IMR-90 (cell line): ENCODE results near the gene C19orf47. TPM values are rescaled to one million over a fixed set of nuclear protein-coding genes. Genes with fewer than 3 reads are reported as not detected.

ENCODE experiments used
- ATAC-seq: fragments of 200-7000 bp; cut with Tn5 transposase; 2 replicates; pipeline ENCODE4 v1.9.1; 2020; ENCODE audit warnings: low read depth, mild to moderate bottlenecking, moderate library complexity
- BruUV-seq: library from RNA; stranded (reverse); fragments of 400-500 nt; replicated peaks from 2 replicates; lab custom pipeline; 2021; lab: Mats Ljungman, UMichigan
- CTCF ChIA-PET: fragments of 300-600 bp; formaldehyde crosslinking; extraction: SDS; loops from one replicate; lab custom pipeline; 2021; ENCODE audit warnings: antibody characterized with exemption; lab: Yijun Ruan, JAX
- POLR2A ChIA-PET: fragments of 300-600 bp; sonication (Branson Sonifier 250); formaldehyde crosslinking; loops from one replicate; lab custom pipeline; 2022; ENCODE audit warnings: antibody characterized with exemption; ENCODE audit not compliant: unreplicated experiment; lab: Charles Lee
- DNase-seq: peaks from one replicate; pipeline ENCODE4 v3.0.0; 2013
- H2AFZ ChIP-seq: replicated peaks from 2 replicates; pipeline ENCODE3; 2013; ENCODE audit warnings: low read length, mild to moderate bottlenecking; ENCODE audit not compliant: poor library complexity
- H2AK5ac ChIP-seq: 2 replicates; pipeline ENCODE4 v1.6.1; 2013; ENCODE audit warnings: low read depth, low read length, inconsistent platforms
- H2AK9ac ChIP-seq: replicated peaks from 2 replicates; pipeline ENCODE3; 2013; ENCODE audit warnings: mild to moderate bottlenecking, low read depth, low read length, moderate library complexity; ENCODE audit not compliant: poor library complexity
- H2BK120ac ChIP-seq: 2 replicates; pipeline ENCODE4 v1.6.1; 2013; ENCODE audit warnings: low read depth, low read length, inconsistent platforms
- H2BK15ac ChIP-seq: 3 replicates; pipeline ENCODE4 v1.6.1; 2013; ENCODE audit warnings: low read depth, low read length, inconsistent platforms
- H2BK20ac ChIP-seq: 2 replicates; pipeline ENCODE4 v1.6.1; 2013; ENCODE audit warnings: low read depth, mild to moderate bottlenecking, inconsistent platforms, low read length, moderate library complexity
- H2BK5ac ChIP-seq: 2 replicates; pipeline ENCODE4 v1.6.1; 2013; ENCODE audit warnings: mild to moderate bottlenecking, low read depth, low read length, inconsistent platforms; ENCODE audit not compliant: poor library complexity, severe bottlenecking
- H3K14ac ChIP-seq: replicated peaks from 2 replicates; pipeline ENCODE4 v1.6.1; 2013; ENCODE audit warnings: low read depth, low read length, inconsistent platforms
- H3K18ac ChIP-seq: 2 replicates; pipeline ENCODE4 v1.6.1; 2013; ENCODE audit warnings: low read depth, low read length, control low read depth
- H3K23ac ChIP-seq: 2 replicates; pipeline ENCODE4 v1.6.1; 2013; ENCODE audit warnings: low read depth, low read length, inconsistent platforms
- H3K27ac ChIP-seq: 2 replicates; pipeline ENCODE4 v1.5.1; 2013; ENCODE audit warnings: mild to moderate bottlenecking, control low read depth, low read length; ENCODE audit not compliant: insufficient read depth
- H3K27me3 ChIP-seq: 2 replicates; pipeline ENCODE4 v1.6.1; 2013; ENCODE audit warnings: low read length; ENCODE audit not compliant: control insufficient read depth, insufficient read depth
- H3K36me3 ChIP-seq: 2 replicates; pipeline ENCODE4 v1.6.1; 2013; ENCODE audit warnings: low read length, mixed read lengths; ENCODE audit not compliant: control insufficient read depth, insufficient read depth
- H3K4ac ChIP-seq: 2 replicates; pipeline ENCODE4 v1.6.1; 2013; ENCODE audit warnings: low read depth, low read length, inconsistent platforms
- H3K4me1 ChIP-seq: 2 replicates; pipeline ENCODE4 v1.6.1; 2013; ENCODE audit warnings: low read length, mixed read lengths; ENCODE audit not compliant: control insufficient read depth, insufficient read depth
- H3K4me2 ChIP-seq: 2 replicates; pipeline ENCODE4 v1.6.1; 2013; ENCODE audit warnings: low read depth, mild to moderate bottlenecking, control low read depth, low read length, moderate library complexity
- H3K4me3 ChIP-seq: 2 replicates; pipeline ENCODE4 v1.5.1; 2013; ENCODE audit warnings: low read depth, mild to moderate bottlenecking, control low read depth, low read length, moderate library complexity; ENCODE audit not compliant: insufficient read depth
- H3K56ac ChIP-seq: 2 replicates; pipeline ENCODE4 v1.6.1; 2013; ENCODE audit warnings: low read length, inconsistent platforms; ENCODE audit not compliant: insufficient read depth; ENCODE audit errors: extremely low read depth
- H3K79me1 ChIP-seq, 2 experiments: 2 replicates each; pipeline ENCODE4 v1.6.1; 2013; ENCODE audit warnings: low read length in 2 of 2, inconsistent platforms in 1 of 2, low read depth in 1 of 2
- H3K9ac ChIP-seq: 2 replicates; pipeline ENCODE4 v1.6.1; 2013; ENCODE audit warnings: low read depth, low read length, control low read depth
- H3K9me1 ChIP-seq: 2 replicates; pipeline ENCODE4 v1.6.1; 2013; ENCODE audit warnings: low read length, inconsistent platforms; ENCODE audit not compliant: insufficient read depth
- H3K9me3 ChIP-seq: 2 replicates; pipeline ENCODE4 v1.6.1; 2013; ENCODE audit warnings: low read length; ENCODE audit not compliant: control insufficient read depth, insufficient read depth
- H4K20me1 ChIP-seq: 2 replicates; pipeline ENCODE4 v1.6.1; 2013; ENCODE audit warnings: low read length, inconsistent platforms; ENCODE audit not compliant: insufficient read depth
- H4K5ac ChIP-seq: 2 replicates; pipeline ENCODE4 v1.6.1; 2013; ENCODE audit warnings: mild to moderate bottlenecking, low read depth, low read length, control low read depth
- H4K8ac ChIP-seq, 2 experiments: 2 replicates each; pipeline ENCODE4 v1.6.1; 2013; ENCODE audit warnings: low read depth in 2 of 2, low read length in 2 of 2, control low read depth in 1 of 2, inconsistent platforms in 1 of 2
- H4K91ac ChIP-seq: 2 replicates; pipeline ENCODE4 v1.6.1; 2013; ENCODE audit warnings: low read depth, low read length, inconsistent platforms; ENCODE audit not compliant: insufficient read depth
- BHLHE40 ChIP-seq: fragments of 150-350 bp; IDR thresholded peaks from 2 replicates; pipeline ENCODE4 v1.6.1; 2016; ENCODE audit warnings: mild to moderate bottlenecking, low read depth, low read length
- MXI1 ChIP-seq: IDR thresholded peaks from 2 replicates; pipeline ENCODE4 v1.6.1; 2012; ENCODE audit warnings: low read depth, mild to moderate bottlenecking, low read length, moderate library complexity, borderline replicate concordance
- RAD21 ChIP-seq: IDR thresholded peaks from 2 replicates; pipeline ENCODE4 v1.6.1; 2012; ENCODE audit warnings: low read length, improper control_type of control experiment
- SMC3 ChIP-seq: fragments of 150-350 bp; IDR thresholded peaks from 2 replicates; pipeline ENCODE4 v1.6.1; 2016; ENCODE audit warnings: low read depth, mild to moderate bottlenecking, antibody characterized with exemption, low read length, moderate library complexity
- WGBS, 2 experiments: methylation state at CpG; one replicate each; pipeline versions ENCODE4 v1.1.5 to v1.1.7; 2013; ENCODE audit warnings: missing lambda C conversion rate in 2 of 2; ENCODE audit not compliant: insufficient read length in 1 of 2; ENCODE audit errors: extremely low coverage in 2 of 2; 5-methylcytosine and 5-hydroxymethylcytosine counted together
- dilution Hi-C: fragments of 300-500 bp; cut with HindIII; formaldehyde crosslinking; loops from one replicate; pipeline ENCODE4 v1.14.3; 2018; ENCODE audit warnings: low sequenced_read_pairs; ENCODE audit not compliant: unreplicated experiment
- in situ Hi-C: fragments of 300-500 bp; cut with MboI; formaldehyde crosslinking; loops from 3 replicates; pipeline ENCODE4 v1.14.3; 2019; ENCODE audit warnings: low sequenced_read_pairs, inconsistent platforms, mixed read lengths
- intact Hi-C: fragments of 100-400 bp; cut with micrococcal nuclease; formaldehyde crosslinking; loops from 2 replicates; pipeline ENCODE4 v1.10.0; 2022
- polyA plus RNA-seq, 3 experiments: library from polyadenylated mRNA; depleted of rRNA; stranded (reverse); fragments of >200 nt; gene quantifications; 2 replicates each; pipeline ENCODE4 v1.2.3, GENCODE V29; 2012; ENCODE audit warnings: low replicate concordance in 1 of 3
- total RNA-seq: library from RNA; depleted of rRNA; stranded (reverse); fragments of >200 nt; gene quantifications from 2 replicates; pipeline ENCODE4 v1.2.3, GENCODE V29; 2012
- TF ChIP-seq, protein P1 (sequence below): fragments of 150-350 bp; IDR thresholded peaks from 2 replicates; pipeline ENCODE4 v1.6.1; 2017; ENCODE audit warnings: mild to moderate bottlenecking, antibody characterized with exemption, low read length, low read depth

Gene C19orf47
- total and polyA plus RNA-seq, 2 of the 4 experiments (the other 2 are of a cell fraction) = 3.6 to 16.3 TPM

DNA sequence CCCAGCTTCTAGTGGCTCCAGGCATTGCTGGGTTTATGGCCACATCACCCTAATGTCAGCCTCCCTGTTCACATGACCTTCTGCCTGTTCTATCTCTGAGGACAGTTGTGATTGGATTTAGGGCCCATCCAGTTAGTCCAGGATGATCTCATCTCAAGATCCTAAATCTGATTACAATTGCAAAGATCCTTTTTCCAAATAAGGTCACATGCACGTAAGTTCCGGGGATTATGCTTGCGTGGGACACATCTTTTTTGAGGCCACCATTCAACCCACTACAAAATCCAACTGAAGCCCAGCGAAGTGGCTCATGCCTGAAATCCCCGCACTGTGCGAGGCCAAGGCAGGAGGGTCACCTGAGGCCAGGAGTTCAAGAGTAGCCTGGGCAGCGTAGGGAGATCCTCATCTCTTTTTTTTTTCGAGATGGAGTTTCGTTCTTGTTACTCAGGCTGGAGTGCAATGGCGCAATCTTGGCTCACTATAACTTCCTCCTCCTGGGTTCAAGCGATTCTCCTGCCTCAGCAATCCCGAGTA, 12.6 kb upstream of the C19orf47 start:
- Histone ChIP-seq H3K27ac (no peak overlapping the region), H3K4me2 (no peak overlapping the region), H3K27me3 (no peaks in the 10 kb centered on the region), H3K9me3 (no peaks in the 10 kb centered on the region), H2AK5ac (no peak overlapping the region), H4K8ac (no peak overlapping the region), H3K23ac (no peak overlapping the region), H3K4me3 (no peak overlapping the region), H3K79me1 (peaks cover 11 to 41% of the 10 kb centered on the region in 2 experiments), H3K4me1 (peaks cover 6% of the 10 kb centered on the region), H2BK15ac (no peak overlapping the region), H3K56ac (no peak overlapping the region), H2BK120ac (no peak overlapping the region), H2BK5ac (no peak overlapping the region), H3K4ac (no peak overlapping the region), H3K36me3 (peaks cover 5% of the 10 kb centered on the region; the same call in 1 of the 2 replicates), H3K9me1 (peaks cover 13% of the 10 kb centered on the region), H2AK9ac (peak overlapping the region; percentile 34), H3K9ac (no peak overlapping the region), H2AFZ (no peak overlapping the region), H3K14ac (no peak overlapping the region), H4K20me1 (0 out of 2 replicates have a peak, but pooled peaks cover 7% of the 10 kb centered on the region), H2BK20ac (no peak overlapping the region), H3K18ac (no peak overlapping the region), H4K5ac (no peak overlapping the region), H4K91ac (no peak overlapping the region)
- DNase-seq (no peak), ATAC-seq (no peak)
- in situ Hi-C loops = no loop called here
- CTCF ChIA-PET = no interaction called here
- TF ChIP-seq BHLHE40 = no peak
- TF ChIP-seq RAD21 = no peak
- no peak for TF ChIP-seq SMC3
- TF ChIP-seq, protein P1, sequence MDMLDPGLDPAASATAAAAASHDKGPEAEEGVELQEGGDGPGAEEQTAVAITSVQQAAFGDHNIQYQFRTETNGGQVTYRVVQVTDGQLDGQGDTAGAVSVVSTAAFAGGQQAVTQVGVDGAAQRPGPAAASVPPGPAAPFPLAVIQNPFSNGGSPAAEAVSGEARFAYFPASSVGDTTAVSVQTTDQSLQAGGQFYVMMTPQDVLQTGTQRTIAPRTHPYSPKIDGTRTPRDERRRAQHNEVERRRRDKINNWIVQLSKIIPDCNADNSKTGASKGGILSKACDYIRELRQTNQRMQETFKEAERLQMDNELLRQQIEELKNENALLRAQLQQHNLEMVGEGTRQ = no peak
- TF ChIP-seq MXI1 = no peak
- BruUV-seq = no TSS peak
- POLR2A ChIA-PET = no interaction called here
- intact Hi-C loops = no loop called here
- 100% methylated on average over 3 of the region's 12 CpGs; no CpG with 5 or more reads in 1 of the 2 experiments for WGBS, 2 experiments
- dilution Hi-C loops = no loop called here
